Trophoblast cell (in vitro differentiated cells and primary cell): Measurements from ENCODE around the gene SGMS1.

ENCODE experiments used
- DNase-seq, 2 donors: peaks; one replicate each; pipeline ENCODE4 v3.0.0-alpha.2; 2016
- H2AFZ ChIP-seq: 2 replicates; pipeline ENCODE4 v1.6.1; 2013; ENCODE audit warnings: low read length, moderate library complexity, mild to moderate bottlenecking; ENCODE audit not compliant: insufficient read depth, poor library complexity
- H2AK5ac ChIP-seq: 2 replicates; pipeline ENCODE4 v1.6.1; 2013; ENCODE audit warnings: mild to moderate bottlenecking, low read length
- H2BK120ac ChIP-seq: 2 replicates; pipeline ENCODE4 v1.6.1; 2013; ENCODE audit warnings: low read length, mild to moderate bottlenecking, moderate library complexity; ENCODE audit not compliant: insufficient read depth, poor library complexity
- H2BK12ac ChIP-seq: 2 replicates; pipeline ENCODE4 v1.6.1; 2013; ENCODE audit warnings: mild to moderate bottlenecking, low read length, moderate library complexity
- H2BK5ac ChIP-seq: 2 replicates; pipeline ENCODE4 v1.6.1; 2013; ENCODE audit warnings: low read length, low read depth, moderate library complexity, mild to moderate bottlenecking; ENCODE audit not compliant: poor library complexity
- H3K14ac ChIP-seq: 2 replicates; pipeline ENCODE4 v1.6.1; 2013; ENCODE audit warnings: mild to moderate bottlenecking, low read length
- H3K18ac ChIP-seq: 2 replicates; pipeline ENCODE4 v1.6.1; 2013; ENCODE audit warnings: mild to moderate bottlenecking, low read length
- H3K23ac ChIP-seq: 2 replicates; pipeline ENCODE4 v1.6.1; 2013; ENCODE audit warnings: low read length
- H3K27ac ChIP-seq: 2 replicates; pipeline ENCODE4 v1.5.1; 2013; ENCODE audit warnings: low read depth, mild to moderate bottlenecking, inconsistent platforms, low read length, moderate library complexity
- H3K27me3 ChIP-seq: 2 replicates; pipeline ENCODE4 v1.6.1; 2013; ENCODE audit warnings: inconsistent platforms, mild to moderate bottlenecking, low read length, moderate library complexity; ENCODE audit not compliant: insufficient read depth
- H3K36me3 ChIP-seq, 2 experiments: 1 replicate in 1 of 2; 2 replicates in 1 of 2; pipeline ENCODE4 v1.6.1; 2013; ENCODE audit warnings: low read length in 2 of 2, mild to moderate bottlenecking in 2 of 2, moderate library complexity in 1 of 2; ENCODE audit not compliant: insufficient read depth in 2 of 2, control insufficient read depth in 1 of 2
- H3K4ac ChIP-seq: 2 replicates; pipeline ENCODE4 v1.6.1; 2013; ENCODE audit warnings: low read depth, mild to moderate bottlenecking, low read length, moderate library complexity
- H3K4me1 ChIP-seq, 2 experiments: 1 replicate in 1 of 2; 2 replicates in 1 of 2; pipeline ENCODE4 v1.6.1; 2013; ENCODE audit warnings: low read length in 2 of 2, mild to moderate bottlenecking in 2 of 2, moderate library complexity in 1 of 2; ENCODE audit not compliant: insufficient read depth in 2 of 2, control insufficient read depth in 1 of 2
- H3K4me2 ChIP-seq: 2 replicates; pipeline ENCODE4 v1.6.1; 2013; ENCODE audit warnings: inconsistent platforms, mild to moderate bottlenecking, low read length, moderate library complexity
- H3K4me3 ChIP-seq: 2 replicates; pipeline ENCODE4 v1.5.1; 2013; ENCODE audit warnings: mild to moderate bottlenecking, low read depth, low read length, inconsistent platforms
- H3K79me1 ChIP-seq: one replicate; pipeline ENCODE4 v1.6.1; 2013; ENCODE audit warnings: low read length
- H3K79me2 ChIP-seq: 2 replicates; pipeline ENCODE4 v1.6.1; 2013; ENCODE audit warnings: low read length, mild to moderate bottlenecking; ENCODE audit not compliant: control insufficient read depth, insufficient read depth, poor library complexity
- H3K9ac ChIP-seq: 2 replicates; pipeline ENCODE4 v1.6.1; 2013; ENCODE audit warnings: mild to moderate bottlenecking, low read length
- H3K9me3 ChIP-seq: 2 replicates; pipeline ENCODE4 v1.6.1; 2013; ENCODE audit warnings: low read depth, mild to moderate bottlenecking, control low read depth, inconsistent platforms, low read length; ENCODE audit not compliant: insufficient read depth
- H4K12ac ChIP-seq: 2 replicates; pipeline ENCODE4 v1.6.1; 2013; ENCODE audit warnings: low read depth, mild to moderate bottlenecking, low read length, moderate library complexity
- H4K8ac ChIP-seq: 2 replicates; pipeline ENCODE4 v1.6.1; 2013; ENCODE audit warnings: low read depth, mild to moderate bottlenecking, low read length, moderate library complexity
- H4K91ac ChIP-seq: one replicate; pipeline ENCODE4 v1.6.1; 2013; ENCODE audit warnings: low read depth, mild to moderate bottlenecking, low read length, moderate library complexity
- WGBS: extraction: QIAGEN DNeasy Blood & Tissue Kit; methylation state at CpG from one replicate; pipeline ENCODE4 v1.1.7; 2013; ENCODE audit warnings: missing lambda C conversion rate; ENCODE audit not compliant: insufficient read length, insufficient coverage; ENCODE audit errors: extremely low coverage; 5-methylcytosine and 5-hydroxymethylcytosine counted together

SGMS1 gene

DNA sequence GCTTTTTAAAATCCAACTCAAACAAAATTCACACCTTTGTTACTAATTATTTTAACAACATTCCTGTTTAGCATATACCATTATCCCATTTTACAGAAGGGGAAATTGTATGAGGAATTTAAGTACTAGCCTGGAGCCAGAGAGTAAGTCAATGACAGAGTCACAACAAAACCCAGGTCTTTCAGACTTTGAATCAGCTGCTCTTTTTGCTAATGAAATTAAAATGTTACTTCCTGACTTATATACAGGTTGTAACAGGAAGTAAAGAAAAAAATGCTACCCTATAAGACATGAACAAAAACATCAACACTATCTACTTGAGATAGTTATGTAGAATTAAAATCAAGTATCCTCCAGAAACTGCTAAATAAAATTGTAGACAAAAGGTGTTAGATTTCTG lies 289.9 kb downstream of the SGMS1 start:
- Histone ChIP-seq H3K18ac (no peak overlapping the region), H3K9me3 (no peaks in the 10 kb centered on the region), H3K79me1 (no peaks in the 10 kb centered on the region), H2BK12ac (no peak overlapping the region), H3K4ac (no peak overlapping the region), H4K12ac (no peak overlapping the region), H2AFZ (no peak overlapping the region), H2AK5ac (no peak overlapping the region), H3K79me2 (no peaks in the 10 kb centered on the region), H3K14ac (no peak overlapping the region), H3K23ac (no peak overlapping the region), H3K36me3 (no peaks in the 10 kb centered on the region), H3K27me3 (no peaks in the 10 kb centered on the region), H4K91ac (no peak overlapping the region), H3K27ac (no peak overlapping the region), H2BK120ac (no peak overlapping the region), H3K4me3 (no peak overlapping the region), H2BK5ac (no peak overlapping the region), H3K9ac (no peak overlapping the region), H4K8ac (no peak overlapping the region), H3K4me2 (no peak overlapping the region), H3K4me1 (no peaks in the 10 kb centered on the region)
- no peak for DNase-seq

DNA sequence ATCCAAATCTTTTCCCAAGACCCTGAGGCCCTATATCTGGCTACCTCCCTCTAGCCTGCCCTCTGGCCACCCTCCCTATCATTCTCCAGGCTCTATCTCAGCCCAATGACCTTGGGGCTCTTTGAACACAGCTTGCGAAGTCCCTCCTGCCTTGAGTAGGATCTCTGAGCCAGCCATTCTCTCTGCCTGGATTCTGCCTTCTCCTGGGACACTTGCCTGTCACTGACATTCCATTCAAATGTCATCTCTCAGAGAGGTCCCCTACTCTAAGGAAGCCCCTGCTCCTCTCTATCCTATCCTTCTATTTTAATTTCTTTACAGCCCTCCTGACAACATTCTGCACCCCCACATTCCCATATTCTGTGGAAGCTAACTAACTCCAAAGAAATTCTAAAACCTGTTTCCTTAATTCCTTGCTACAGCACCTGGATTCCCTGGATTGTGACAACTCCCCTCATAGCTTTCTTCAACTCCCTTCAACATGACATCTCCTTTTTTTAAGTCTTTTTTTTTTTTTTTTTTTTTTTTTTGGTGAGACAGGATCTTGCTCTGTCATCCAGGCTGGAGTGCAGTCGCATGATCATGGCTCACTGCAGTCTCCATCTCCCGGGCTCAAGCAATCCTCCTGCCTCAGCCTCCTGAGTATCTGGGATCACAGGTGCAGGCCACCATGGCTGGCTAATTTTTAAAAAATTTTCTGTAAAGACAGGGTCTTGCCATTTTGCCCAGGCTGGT lies 291.5 kb downstream of the SGMS1 start:
- Histone ChIP-seq H3K23ac (no peak overlapping the region), H4K12ac (no peak overlapping the region), H3K4ac (no peak overlapping the region), H3K79me2 (no peaks in the 10 kb centered on the region), H3K14ac (no peak overlapping the region), H2BK120ac (no peak overlapping the region), H3K4me1 (no peaks in the 10 kb centered on the region), H3K27ac (no peak overlapping the region), H3K9ac (no peak overlapping the region), H2BK12ac (no peak overlapping the region), H4K8ac (no peak overlapping the region), H3K18ac (no peak overlapping the region), H3K79me1 (no peaks in the 10 kb centered on the region), H3K36me3 (no peaks in the 10 kb centered on the region), H2AK5ac (no peak overlapping the region), H2AFZ (no peak overlapping the region), H3K27me3 (no peaks in the 10 kb centered on the region), H4K91ac (no peak overlapping the region), H3K9me3 (no peaks in the 10 kb centered on the region), H3K4me2 (no peak overlapping the region), H3K4me3 (no peak overlapping the region), H2BK5ac (no peak overlapping the region)
- WGBS = no CpG with 5 or more reads among the region's 3 CpGs
- no peak for DNase-seq

DNA sequence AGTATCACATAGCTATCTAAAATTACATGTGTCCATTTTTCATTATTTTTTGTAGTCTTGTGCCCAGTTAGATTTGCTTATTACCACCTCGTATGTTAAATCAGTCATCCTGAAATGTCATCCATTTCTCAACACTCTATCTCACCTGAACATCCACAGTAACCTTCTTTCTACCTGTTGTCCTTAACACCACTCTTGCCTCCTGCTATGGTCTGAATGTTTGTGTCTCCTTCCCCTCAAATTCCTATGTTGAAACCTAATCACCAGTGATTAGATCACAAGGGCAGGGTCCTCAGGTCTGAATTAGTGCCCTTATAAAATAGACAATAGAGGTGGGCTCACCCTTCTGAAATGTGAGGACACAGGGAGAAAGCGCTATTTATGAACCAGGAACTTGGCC lies 292.3 kb downstream of the SGMS1 start:
- no peak overlapping the region for H3K27ac ChIP-seq
- H3K4ac ChIP-seq = no peak overlapping the region
- no peaks in the 10 kb centered on the region for H3K79me1 ChIP-seq
- WGBS = no CpG with 5 or more reads among the region's 2 CpGs
- no peaks in the 10 kb centered on the region for H3K79me2 ChIP-seq
- H4K12ac ChIP-seq = no peak overlapping the region
- no peaks in the 10 kb centered on the region for H3K36me3 ChIP-seq
- no peak for DNase-seq
- H3K9ac ChIP-seq = no peak overlapping the region
- H4K8ac ChIP-seq = no peak overlapping the region
- H2AFZ ChIP-seq = no peak overlapping the region
- no peak overlapping the region for H3K4me3 ChIP-seq
- no peaks in the 10 kb centered on the region for H3K4me1 ChIP-seq
- H2AK5ac ChIP-seq = no peak overlapping the region
- no peaks in the 10 kb centered on the region for H3K27me3 ChIP-seq
- no peak overlapping the region for H3K18ac ChIP-seq
- H3K4me2 ChIP-seq = no peak overlapping the region
- no peak overlapping the region for H3K14ac ChIP-seq
- no peak overlapping the region for H2BK120ac ChIP-seq
- H2BK5ac ChIP-seq = no peak overlapping the region
- H2BK12ac ChIP-seq = no peak overlapping the region
- H3K23ac ChIP-seq = no peak overlapping the region
- H3K9me3 ChIP-seq = no peaks in the 10 kb centered on the region
- H4K91ac ChIP-seq = no peak overlapping the region

DNA sequence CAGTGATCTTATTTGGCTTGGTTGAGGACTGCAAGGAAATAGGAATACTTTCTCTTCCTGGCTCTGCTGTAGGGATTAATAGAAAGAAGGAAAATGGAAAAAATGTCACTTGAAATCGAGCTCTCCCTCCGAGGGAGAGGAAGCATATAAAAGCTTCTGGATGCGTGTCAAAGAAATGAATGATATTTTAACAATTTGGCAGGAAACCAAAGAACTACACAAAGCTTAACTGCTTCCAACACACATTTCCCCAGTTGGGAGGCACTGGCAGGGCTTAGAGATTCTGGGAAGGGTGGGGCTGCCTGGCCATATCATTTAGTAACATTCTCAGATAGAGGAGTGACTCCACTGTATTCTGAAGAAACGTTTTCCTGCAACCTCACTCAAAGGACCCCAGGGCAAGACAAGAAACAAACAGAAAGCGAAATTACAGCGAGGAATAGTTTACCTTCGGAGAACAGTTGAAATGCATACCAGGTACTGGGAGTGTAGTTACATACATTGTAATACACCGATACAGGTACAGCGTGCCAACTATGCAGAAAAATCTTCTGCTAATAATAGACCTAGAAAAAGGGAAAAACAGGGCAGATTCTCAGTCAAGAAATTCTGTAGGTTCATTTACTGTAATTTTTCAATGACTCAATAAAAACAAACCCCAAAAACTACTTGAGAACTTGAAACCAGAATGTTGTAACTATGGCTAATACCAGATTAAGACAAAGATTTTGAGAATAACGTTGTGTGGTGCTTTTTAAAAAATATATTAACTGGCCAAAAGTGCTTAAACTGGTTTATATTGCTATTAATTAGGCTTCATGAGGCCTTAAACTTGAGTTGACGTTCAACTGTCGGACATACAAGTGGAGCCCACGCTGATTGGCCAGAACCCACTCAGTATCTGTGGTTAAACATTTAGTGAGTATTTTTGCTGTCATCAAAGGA lies 296.7 kb downstream of the SGMS1 start:
- H2AK5ac ChIP-seq = no peak overlapping the region
- WGBS = no CpG with 5 or more reads among the region's 13 CpGs

More for the DNA sequence above, 296.7 kb downstream of the SGMS1 start:
- Histone ChIP-seq H4K91ac (no peak overlapping the region), H4K12ac (no peak overlapping the region), H3K9ac (no peak overlapping the region), H3K18ac (no peak overlapping the region), H3K9me3 (no peaks in the 10 kb centered on the region), H3K27ac (no peak overlapping the region), H2BK5ac (no peak overlapping the region), H3K23ac (no peak overlapping the region), H3K79me2 (no peaks in the 10 kb centered on the region), H3K36me3 (no peaks in the 10 kb centered on the region), H3K27me3 (no peaks in the 10 kb centered on the region), H2BK120ac (no peak overlapping the region), H2AFZ (no peak overlapping the region), H3K4me3 (no peak overlapping the region), H3K14ac (no peak overlapping the region), H3K4ac (no peak overlapping the region), H2BK12ac (no peak overlapping the region), H3K4me2 (no peak overlapping the region), H3K79me1 (no peaks in the 10 kb centered on the region), H4K8ac (no peak overlapping the region), H3K4me1 (peaks cover 0 to 3% of the 10 kb centered on the region in 2 experiments)
- DNase-seq = peak; percentile 32 to 33
